Stimulated activated CD8-positive, alpha-beta memory T cell treated with anti-CD3 and anti-CD28 coated beads, Interleukin-7, amount 100 ng/mL, for 24 hours (primary cell): Measurements from ENCODE around the gene PCDH7.

Experiments used
- DNase-seq: peaks from one replicate; pipeline ENCODE4 v3.0.0-alpha.2; 2020; ENCODE audit warnings: low read depth

Gene PCDH7

DNA sequence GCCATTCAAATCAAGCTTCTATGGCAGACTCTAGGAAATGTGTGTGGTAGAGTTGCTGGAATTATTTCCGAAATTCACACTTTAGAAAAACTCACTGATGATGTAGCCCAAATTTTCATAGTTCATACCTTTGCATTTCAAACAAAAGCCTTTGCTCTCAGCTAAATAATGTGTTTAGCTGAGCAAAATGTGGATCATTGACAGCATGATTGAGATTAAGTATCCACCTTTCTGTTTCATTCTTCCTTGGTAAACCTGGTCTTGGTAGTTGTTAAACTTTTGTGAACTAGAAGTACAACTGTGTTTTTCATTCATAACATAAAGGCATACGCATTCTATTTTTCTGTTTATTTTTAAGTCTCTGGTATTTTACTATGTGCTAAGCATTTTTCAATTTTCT lies 7.2 kb downstream of the PCDH7 start:
- DNase-seq, result no peak

DNA sequence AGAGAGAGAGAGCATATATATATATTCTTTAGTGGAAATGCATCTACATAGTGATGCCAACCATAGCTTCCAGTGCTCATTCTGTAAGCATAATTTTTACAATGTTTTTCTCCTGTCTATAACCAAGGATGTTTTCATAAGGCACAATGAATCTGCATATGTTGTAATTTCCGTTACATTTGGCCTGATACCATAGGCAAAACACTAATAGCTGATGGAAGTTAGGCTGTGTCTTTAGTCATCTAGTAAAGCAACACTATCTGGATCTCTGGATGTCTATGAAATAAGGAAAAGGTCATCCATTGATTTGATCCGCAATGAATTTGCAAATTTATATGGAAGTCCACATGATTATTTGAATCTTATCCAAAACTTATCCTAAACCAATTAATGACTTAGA lies 8.1 kb downstream of the PCDH7 start:
- DNase-seq, result no peak

DNA sequence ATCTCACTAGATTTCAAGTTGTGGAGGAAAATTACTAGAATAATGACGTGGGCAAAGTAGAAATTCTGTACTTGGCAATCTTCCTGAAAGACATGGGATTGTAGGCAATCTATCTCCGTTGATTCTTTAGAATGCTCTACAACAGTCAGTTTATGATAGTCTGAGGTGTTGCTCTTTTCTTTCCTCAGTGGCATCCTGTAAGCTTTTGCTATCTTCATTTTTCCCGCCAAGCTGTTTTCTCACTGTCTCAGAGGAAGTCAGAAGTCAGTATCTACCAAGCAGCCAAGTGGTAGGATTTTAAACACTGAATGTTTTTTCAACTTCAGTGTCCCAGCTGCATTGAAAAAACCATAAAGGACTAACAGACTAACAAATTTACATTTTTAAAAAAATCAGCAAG lies 23.7 kb downstream of the PCDH7 start:
- no peak for DNase-seq

DNA sequence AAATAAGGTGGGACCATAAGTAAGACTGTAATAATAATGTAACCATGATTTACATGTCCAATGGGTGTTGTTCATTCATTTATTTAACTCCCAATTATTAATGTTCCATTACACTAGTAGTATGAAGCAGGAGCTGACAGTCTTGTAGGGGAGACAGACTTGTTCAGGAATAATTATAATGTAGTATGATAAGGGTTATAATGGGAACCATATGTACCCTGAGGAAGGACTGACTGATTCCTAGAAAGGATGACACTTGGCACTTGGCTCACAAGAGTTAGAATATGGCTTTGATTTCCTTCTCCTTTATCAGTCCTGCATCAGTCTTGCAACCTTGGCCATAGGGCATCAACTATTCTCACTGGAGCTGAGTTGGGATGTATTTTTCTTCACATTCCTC lies 24.2 kb downstream of the PCDH7 start:
- no peak for DNase-seq

DNA sequence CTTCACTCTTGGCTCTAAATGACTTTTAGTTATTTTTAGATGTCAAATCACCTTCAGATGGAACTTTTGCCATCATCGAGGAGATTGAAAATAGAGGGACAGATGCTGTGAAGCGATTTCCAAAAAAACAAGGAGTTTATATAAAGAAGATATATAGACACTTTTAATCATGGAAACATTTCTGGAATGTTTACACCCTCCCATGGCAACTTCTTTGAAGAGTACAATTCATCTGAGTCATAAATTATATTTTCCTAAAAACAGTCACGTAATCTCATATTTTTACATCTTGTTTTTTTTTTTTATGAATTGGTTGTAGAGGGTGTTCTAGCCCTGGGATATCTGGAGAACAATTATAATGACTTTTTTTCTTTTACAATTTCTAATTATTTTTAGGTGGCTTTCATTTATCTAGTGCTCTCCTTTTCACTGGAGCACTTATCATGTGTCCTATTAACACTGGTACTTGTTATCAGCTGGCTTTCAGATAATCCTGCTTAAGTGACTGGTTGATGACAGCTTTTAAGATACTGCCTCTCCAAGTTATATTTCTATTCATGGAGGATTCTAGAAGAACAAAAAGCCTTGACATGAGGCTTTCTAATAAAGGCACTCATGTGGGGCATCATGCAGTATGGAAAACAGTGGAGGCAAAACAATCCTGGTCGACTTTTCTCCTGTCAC lies 24.9 kb downstream of the PCDH7 start:
- DNase-seq, result no peak

DNA sequence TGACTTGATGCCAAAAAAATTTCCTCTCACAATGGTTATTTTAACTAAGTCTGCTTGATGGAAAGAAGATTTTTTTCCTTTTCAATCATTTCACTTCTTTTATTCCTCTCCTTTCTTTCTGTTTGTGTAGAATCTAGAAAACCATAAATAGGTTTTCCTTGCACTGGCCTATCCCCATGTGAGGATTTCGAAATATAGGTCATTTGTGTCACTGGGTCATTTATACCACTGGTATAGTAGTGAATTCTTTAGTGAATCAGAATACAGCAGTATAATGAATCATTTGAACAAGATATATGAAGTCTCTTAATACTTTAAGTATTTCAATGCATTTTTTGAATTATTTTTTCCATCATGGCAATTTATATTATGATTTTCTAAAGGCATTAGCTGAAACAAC lies 26.6 kb downstream of the PCDH7 start:
- no peak for DNase-seq

DNA sequence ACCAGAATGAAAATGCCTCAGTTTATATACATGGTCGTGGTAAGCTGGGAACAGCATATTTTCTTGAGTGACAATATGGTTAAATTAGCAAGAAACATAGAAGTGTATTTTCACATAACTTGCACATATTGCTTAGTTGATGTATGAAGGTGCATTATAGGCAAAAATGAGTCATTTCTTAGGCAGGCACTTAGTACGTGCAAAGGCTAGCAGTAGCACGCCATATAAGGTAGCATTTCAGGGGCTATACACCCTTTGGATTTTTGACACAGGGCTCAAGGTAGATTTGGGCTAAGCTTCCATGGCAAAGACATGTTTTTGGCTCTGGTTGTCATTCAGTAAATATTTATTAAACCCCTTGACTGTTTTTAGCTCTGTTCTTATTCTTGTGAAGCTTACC lies 33.1 kb downstream of the PCDH7 start:
- DNase-seq, result no peak

DNA sequence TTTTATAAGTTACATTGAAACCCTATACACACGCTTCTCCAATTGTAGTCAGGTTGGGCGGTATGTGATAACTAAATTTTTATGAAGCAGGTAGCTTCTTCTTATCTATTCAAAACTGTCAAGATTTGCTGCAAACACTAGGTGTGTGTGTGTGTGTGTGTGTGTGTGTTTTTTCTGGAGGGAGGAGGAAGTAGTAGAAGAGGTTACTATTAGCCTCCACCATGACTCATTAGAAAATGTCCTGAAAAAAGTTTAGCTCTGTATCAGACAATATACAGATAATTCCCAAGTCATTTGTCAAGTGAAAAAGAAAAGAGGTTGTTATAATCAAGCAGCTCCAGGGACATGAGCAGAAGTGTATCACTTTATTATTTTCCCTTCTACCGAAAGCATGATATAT lies 33.9 kb downstream of the PCDH7 start:
- DNase-seq, result no peak

DNA sequence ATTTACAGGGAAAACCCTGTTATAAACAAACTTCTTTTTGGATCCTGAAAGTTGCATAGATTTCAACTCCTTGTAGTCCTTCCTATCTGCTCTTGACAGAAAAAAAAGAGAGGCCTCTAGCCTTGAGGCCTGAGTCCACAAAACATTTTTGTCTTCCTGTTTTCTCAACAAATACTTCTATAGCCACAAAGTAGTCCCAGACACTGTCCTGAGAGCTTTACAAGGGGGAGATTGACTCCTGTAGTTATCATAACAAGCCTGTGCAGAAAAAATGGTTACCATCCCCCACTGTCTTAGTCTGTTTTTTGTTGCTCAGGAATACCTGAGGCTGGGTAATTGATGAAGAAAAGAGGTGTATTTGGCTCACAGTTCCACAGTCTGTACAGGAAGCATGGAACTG lies 35.2 kb downstream of the PCDH7 start:
- no peak for DNase-seq

DNA sequence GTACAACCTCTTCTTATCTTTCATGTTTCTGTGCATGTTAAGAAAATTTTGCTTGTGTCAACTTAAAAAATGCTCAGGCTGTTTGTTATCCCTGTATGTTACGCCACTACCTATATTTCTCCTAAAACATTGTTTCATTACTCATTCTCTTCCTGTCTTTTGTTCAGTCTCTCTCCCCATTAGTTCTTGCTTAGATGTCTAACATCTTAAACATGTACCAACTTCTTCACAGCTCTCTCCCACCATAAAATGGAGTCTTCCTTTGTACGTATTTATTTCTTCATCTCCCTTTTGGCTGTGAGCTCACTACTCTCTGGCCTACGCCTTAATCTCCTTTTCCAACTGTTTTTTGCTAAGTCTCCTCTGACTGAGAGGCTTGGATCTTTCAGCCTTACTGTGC lies 36.4 kb downstream of the PCDH7 start:
- no peak for DNase-seq

DNA sequence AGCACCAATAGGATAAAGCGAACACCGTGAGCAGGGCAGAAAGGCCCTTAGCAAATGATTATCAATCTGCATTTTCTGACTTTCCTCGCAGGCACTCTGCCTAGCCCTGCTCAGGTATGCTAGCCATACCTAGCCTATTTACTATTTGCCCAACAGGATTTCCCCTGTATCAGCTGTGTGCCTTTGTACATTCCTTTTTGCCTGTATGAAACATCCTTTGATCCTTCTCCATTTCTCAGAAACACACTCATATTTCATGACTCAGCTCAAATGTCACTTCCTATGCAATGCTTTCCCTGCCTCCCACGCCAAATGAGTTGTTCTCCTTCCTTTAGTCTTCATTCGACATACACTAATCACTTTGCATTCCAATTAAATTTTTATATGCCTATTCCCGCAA lies 37.2 kb downstream of the PCDH7 start:
- no peak for DNase-seq

DNA sequence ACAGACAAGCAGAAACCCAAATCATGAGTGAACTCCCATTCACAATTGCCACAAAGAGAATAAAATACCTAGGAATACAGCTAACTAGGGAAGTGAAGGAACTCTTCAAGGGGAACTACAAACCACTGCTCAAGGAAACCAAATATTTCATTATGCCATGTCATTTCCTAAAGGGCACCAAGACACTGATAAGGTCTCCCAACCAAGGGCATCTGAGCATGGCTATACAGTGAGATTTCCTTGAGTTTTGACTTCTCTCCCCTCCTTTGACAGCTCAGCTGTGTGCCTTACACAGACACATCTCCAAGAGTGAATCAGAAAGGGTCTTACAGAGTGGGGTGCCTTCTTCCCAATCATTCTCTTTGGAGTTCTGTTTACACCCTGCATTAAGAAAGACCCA lies 40.4 kb downstream of the PCDH7 start:
- no peak for DNase-seq

DNA sequence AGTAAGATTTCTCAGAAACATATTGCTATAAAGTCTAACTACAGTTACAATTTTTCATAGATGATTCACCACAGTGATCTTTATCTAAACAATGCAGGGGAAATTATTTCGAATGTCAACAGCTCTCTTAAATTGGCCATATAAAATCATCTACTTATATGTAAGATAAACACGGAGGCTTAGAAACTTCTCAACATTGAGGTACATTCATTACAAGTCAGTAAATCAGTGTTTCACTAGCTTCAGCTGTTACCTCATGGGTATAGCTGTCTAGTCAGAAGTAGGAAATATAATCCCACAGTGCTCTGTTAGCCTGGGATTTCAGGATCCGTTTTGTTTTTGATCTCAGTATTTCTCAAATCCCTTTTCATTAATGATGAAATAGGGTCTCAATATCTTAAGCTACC lies 43.2 kb downstream of the PCDH7 start:
- no peak for DNase-seq

DNA sequence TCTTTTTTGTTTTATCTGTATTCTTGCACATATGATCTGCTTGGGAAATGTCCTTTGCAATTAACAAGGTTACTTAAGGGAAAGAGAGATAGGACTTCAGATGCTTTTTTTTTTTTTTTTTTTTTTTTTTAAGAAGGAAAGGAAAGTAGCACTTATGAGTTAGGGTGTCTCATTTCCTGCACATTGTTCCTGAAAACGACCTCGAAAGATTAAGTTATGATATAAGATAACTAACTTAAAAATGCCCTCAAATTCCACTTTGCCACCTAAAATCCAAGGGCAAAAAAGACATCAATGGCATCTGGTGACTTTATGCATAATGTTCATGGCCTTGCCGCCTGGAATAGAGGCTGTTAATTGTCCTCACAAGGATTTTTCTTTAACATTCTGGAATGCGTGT lies 44.9 kb downstream of the PCDH7 start:
- DNase-seq, result no peak

DNA sequence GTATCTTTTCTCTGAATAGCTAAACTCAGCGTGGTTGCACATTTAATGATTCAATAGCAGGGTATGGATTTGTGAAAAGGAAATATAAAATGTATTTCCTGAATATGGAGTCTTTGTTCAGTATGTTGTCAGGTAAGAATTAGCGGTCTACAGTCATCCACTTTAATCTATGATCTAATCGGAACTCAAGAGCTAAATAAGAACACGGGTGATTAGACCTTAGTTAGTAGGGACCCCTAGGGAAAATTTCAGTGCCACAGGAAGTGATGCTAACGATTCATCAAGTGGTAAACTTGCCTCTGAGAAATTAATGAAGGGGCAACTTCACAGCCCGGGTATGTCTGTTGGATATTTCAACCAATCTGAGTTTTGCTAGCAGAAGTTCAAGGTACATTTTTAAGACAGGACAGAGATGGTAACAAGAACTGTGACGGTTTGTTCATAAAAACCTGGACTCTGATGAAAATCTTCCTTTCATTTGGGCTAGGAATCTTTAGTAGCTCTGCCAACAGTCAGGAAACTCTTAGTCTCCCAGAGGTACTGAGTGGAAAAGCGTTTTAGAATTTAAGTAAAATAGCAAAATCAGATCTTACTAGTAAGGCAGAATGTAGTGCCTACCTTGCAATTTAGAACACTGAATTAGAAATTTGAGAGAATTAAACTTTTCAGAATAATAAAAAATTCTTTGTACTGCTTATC lies 47.1 kb downstream of the PCDH7 start:
- DNase-seq, result no peak

DNA sequence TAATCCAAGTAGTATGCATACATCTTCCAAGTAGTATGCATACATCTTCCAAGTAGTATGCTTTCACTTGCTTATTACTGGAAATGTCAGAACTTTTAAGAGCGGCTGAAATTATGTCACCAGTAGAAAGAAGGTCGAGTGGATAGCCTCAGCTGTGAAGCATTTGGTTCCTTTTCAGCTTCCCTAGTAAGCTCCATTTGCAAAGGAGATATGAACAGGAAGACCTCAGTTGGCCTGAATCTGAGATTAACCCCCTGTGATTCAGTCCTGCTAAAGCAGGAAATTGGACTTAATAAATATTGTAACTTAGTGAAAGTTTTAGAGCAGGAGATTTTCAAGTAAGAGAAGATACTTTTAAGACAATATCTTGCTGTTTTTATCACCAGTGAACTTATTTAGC lies 48.1 kb downstream of the PCDH7 start:
- no peak for DNase-seq

DNA sequence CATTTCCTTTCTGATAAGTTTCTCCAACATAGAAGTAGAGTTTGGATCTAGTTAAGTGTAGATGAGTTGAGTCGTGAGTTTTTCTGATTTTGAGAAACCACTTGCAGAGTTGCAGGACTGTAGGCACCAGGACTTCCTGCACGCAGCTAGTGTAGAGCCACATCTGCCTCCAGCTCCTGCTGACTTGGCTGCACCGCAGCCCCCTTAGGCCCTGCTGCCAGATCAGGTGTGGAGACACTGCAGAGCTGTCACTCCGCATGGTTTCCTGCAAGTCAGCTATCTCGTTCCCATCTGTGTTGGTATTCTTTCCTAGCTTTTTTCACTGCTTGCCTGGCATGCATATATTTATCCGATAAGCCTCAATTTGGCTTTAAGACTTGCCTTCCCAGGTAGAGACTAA lies 48.9 kb downstream of the PCDH7 start:
- DNase-seq, result no peak

DNA sequence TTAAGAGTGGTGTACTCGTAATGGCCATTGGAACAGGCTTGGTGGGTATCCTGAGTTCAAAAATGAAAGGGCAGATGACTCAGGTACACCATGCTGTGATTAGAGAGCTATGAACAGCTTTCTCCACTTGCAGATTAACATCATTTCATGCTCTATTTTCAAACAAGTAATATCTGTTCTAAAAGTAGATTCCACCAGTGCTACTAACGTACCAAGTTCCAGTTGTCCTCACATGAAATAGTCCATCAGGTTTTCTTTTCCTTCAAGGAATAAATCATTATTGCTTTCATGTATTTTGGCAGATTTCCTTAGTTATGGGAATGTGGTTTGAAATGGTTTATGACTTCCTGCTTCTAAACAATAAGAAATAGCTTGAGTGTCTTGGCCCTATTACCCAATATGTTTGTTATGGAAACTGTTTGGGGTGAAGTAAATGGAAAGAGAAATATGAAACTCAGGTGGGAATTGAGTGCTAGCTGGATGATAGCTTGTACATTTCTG lies 49.9 kb downstream of the PCDH7 start:
- no peak for DNase-seq

DNA sequence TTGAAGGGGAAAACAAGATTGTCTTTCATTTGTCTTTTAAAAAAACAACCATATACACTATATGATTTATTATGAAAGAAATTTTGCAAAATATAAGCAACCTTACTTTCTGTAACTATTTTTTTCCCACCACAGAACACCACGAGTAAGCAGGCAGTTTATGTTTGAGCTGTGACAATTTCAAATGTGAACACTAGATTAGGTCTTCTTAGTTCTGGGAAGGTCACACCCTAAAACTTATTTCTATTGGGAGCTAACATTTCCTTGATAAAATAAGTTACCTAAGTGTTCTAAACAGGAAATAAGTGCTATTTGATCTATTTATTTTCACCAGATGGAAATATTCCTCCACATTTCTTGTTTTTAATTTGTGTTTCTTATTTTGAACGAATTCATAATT lies 50.6 kb downstream of the PCDH7 start:
- DNase-seq, result no peak

DNA sequence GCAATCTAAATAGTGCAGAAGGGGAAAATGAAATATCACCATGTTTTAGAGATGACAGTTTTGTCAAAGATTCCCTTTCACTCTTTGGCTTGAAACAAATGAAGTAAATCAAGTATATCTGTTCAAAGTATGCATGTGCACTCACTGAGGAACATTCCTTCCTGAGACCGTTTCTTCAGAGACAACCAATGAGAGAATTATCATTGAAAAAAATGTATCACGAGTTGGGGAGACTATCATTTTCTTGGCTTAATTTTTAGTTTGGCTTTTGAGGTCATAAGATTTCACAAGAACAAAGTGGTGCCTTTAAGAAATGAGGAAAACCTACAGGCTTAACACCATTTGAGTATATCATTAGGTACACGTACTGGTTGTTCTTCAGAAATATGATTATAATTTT lies 56.3 kb downstream of the PCDH7 start:
- DNase-seq, result no peak

DNA sequence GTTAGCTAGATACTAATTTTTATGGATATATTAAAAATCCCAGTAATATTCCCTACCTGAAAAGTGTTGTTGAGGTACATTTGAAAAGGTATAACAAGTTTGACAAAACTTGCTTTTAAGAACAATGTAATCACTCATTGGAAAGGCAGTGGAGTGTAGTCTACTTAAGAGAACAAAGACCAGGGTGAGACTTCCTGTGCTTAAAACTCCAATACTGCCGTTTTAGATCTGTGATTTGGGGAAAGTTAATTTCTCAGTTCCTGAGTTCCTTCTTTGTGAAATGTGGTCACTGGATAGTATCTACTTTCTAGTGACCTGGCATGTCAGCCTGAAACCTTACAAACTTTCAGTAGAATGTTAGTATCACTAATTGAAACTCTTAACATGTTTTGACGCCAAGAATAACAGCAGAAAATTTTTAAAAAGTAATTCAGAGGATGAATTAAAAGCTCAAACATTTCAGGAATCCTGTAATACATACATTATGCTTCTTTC lies 56.8 kb downstream of the PCDH7 start:
- DNase-seq, result no peak
